ENCODE results near the gene RYR2. TPM values are rescaled to one million over a fixed set of nuclear protein-coding genes. Genes with fewer than 3 reads are reported as not detected.

The RYR2 gene
- total RNA-seq, 4 donors from 2014 or later: 0.53 to 1.2 (median 0.57) TPM

DNA sequence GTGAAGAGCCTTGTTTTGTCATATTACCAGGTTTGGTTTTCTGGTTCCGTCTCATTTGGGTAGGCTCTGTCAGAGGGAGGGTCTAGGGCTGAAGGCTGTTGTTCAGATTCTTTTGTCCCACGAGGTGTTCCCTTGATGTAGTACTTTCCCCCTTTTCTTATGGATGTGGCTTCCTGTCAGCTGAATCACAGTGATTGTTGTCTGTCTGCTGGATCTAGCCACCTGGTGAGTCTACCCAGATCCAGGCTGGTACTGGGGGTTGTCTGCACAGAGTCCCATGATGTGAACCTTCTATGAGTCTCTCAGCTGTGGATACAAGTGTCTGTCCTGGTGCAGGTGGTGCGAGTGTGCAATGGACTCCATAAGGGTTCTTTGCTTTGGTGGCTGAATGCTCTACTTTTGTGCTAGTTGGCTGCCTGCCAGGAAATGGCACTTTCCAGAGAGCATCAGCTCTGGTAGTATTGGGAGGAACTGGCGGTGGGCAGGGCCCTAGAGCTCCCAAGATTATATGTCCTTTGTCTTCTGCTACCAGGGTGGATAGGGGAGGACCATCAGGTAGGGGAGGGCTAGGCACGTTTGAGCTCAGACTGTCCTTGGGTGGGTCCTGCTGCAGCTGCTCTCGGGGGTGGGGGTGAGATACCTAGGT is 246.0 kb downstream of the RYR2 start:
- Histone ChIP-seq H3K9me3 (no peaks in the 10 kb centered on the region), H3K27ac (no peak overlapping the region), H3K36me3 (no peaks in the 10 kb centered on the region), H3K27me3 (no peaks in the 10 kb centered on the region), H3K4me3 (no peak overlapping the region), H3K4me1 (no peaks in the 10 kb centered on the region)
- WGBS: 69% methylated on average over 5 of the region's 6 CpGs
- no peak for DNase-seq (ENCODE audit: low spot score in 2 of 2)
- TF ChIP-seq POLR2AphosphoS5 (IDR thresholded peaks at IDR 0.05): no peak
- TF ChIP-seq, protein P1, sequence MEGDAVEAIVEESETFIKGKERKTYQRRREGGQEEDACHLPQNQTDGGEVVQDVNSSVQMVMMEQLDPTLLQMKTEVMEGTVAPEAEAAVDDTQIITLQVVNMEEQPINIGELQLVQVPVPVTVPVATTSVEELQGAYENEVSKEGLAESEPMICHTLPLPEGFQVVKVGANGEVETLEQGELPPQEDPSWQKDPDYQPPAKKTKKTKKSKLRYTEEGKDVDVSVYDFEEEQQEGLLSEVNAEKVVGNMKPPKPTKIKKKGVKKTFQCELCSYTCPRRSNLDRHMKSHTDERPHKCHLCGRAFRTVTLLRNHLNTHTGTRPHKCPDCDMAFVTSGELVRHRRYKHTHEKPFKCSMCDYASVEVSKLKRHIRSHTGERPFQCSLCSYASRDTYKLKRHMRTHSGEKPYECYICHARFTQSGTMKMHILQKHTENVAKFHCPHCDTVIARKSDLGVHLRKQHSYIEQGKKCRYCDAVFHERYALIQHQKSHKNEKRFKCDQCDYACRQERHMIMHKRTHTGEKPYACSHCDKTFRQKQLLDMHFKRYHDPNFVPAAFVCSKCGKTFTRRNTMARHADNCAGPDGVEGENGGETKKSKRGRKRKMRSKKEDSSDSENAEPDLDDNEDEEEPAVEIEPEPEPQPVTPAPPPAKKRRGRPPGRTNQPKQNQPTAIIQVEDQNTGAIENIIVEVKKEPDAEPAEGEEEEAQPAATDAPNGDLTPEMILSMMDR (IDR thresholded peaks at IDR 0.05): no peak
- TF ChIP-seq EP300 (IDR thresholded peaks at IDR 0.05): no peak
- no peak for TF ChIP-seq POLR2A (IDR thresholded peaks at IDR 0.05)

DNA sequence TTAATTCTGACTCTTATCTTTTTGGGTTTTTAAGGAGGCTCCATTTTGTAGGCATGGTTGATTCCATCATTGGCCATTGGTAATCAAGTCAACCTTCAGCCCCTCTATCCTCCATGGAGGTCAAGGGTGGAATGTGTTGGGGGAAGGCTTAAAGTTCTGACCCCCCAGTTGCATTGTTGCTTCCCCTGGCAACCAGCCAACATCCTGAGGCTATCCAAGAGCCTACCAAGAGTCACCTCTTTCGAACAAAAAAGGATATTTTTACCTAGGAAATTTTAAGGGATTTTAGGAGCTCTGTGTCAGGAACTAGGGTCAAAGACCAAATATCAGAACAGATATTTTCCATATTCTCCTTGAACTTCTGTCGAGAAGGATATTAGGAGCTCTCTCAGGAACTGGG is 251.8 kb downstream of the RYR2 start:
- DNase-seq (ENCODE audit: low spot score in 2 of 2): no peak
- no peak for TF ChIP-seq EP300 (IDR thresholded peaks at IDR 0.05)
- no peak for TF ChIP-seq POLR2A (IDR thresholded peaks at IDR 0.05)
- TF ChIP-seq POLR2AphosphoS5 (IDR thresholded peaks at IDR 0.05): no peak
- TF ChIP-seq, protein P1 (IDR thresholded peaks at IDR 0.05): no peak
- Histone ChIP-seq H3K27ac (no peak overlapping the region), H3K9me3 (no peaks in the 10 kb centered on the region), H3K36me3 (no peaks in the 10 kb centered on the region), H3K27me3 (no peaks in the 10 kb centered on the region), H3K4me1 (no peaks in the 10 kb centered on the region), H3K4me3 (no peak overlapping the region)
- 77% methylated on average over 2 of the region's 2 CpGs for WGBS

DNA sequence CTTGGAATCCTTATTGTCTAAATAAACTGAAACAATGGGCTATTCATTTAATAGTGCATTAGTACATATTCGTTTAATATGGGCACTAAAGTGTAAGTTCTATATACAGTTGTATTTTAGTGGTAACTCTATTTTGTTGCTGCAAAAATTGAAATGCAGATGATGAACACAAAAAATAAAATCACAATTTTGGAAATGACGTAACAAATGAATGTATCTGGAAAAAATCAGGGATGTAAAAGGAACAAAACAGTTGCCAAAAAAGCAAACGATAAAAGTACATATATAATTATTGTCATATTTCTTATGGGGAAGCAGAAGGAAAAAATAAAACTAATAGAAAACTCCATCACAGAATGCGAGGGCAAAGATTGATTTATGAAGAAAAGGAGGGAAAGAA is 254.9 kb downstream of the RYR2 start:
- Histone ChIP-seq H3K4me1 (no peaks in the 10 kb centered on the region), H3K9me3 (no peaks in the 10 kb centered on the region), H3K4me3 (no peak overlapping the region), H3K27me3 (no peaks in the 10 kb centered on the region), H3K27ac (no peak overlapping the region), H3K36me3 (no peaks in the 10 kb centered on the region)
- WGBS: 67% methylated on average over 4 of the region's 4 CpGs
- TF ChIP-seq, protein P1 (IDR thresholded peaks at IDR 0.05): no peak
- no peak for TF ChIP-seq EP300 (IDR thresholded peaks at IDR 0.05)
- TF ChIP-seq POLR2AphosphoS5 (IDR thresholded peaks at IDR 0.05): no peak
- DNase-seq (ENCODE audit: low spot score in 2 of 2): no peak

DNA sequence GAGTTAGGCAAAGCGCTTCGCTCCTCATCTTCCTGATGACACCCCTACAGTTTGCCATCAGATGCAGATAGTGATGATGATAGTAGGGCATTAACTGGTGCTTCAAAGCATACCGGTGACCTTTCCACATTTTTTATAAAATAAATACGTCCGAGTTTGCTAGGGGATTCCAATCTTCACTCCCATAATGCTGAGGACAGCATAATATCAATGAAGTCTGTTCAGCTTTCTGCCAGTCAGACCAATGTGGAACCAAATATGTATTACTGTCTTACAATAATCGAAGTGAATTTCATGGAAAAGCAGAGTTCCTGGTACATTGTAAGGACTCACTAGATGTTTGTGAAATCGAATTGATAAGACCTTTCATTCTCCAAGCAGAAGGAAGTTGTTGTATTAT is 258.7 kb downstream of the RYR2 start:
- Histone ChIP-seq H3K36me3 (no peaks in the 10 kb centered on the region), H3K4me3 (no peak overlapping the region), H3K27ac (no peak overlapping the region), H3K9me3 (no peaks in the 10 kb centered on the region), H3K4me1 (no peaks in the 10 kb centered on the region), H3K27me3 (no peaks in the 10 kb centered on the region)
- TF ChIP-seq POLR2A (IDR thresholded peaks at IDR 0.05) (no peak), POLR2AphosphoS5 (IDR thresholded peaks at IDR 0.05) (no peak)
- TF ChIP-seq, protein P1 (IDR thresholded peaks at IDR 0.05): no peak
- DNase-seq (ENCODE audit: low spot score in 2 of 2): no peak
- WGBS: 88% methylated on average over 7 of the region's 7 CpGs

DNA sequence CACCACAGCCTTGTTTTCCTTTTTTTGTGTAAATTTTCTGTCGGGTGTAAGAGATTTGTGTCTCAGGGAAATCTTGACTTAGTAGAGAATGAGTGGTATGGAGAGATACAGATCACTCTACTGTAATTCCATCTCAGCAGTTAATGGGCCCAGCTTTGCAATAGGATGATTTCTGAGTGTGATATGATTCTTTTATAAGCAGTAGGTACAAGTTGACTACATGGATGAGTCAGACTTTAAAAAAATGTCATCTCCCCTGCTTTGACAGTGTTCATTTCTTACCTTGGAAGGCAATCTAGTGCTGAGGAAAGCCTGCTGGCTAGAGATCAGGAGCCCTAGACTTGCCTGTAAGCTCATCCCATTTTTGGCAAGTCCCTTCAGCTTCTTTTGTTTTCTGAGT is 261.9 kb downstream of the RYR2 start:
- no peaks in the 10 kb centered on the region for H3K9me3 ChIP-seq
- no peak overlapping the region for H3K4me3 ChIP-seq
- no peak for DNase-seq (ENCODE audit: low spot score in 2 of 2)
- no peaks in the 10 kb centered on the region for H3K27me3 ChIP-seq
- no peaks in the 10 kb centered on the region for H3K36me3 ChIP-seq
- H3K4me1 ChIP-seq: no peaks in the 10 kb centered on the region
- TF ChIP-seq EP300 (IDR thresholded peaks at IDR 0.05) (no peak), POLR2AphosphoS5 (IDR thresholded peaks at IDR 0.05) (no peak), POLR2A (IDR thresholded peaks at IDR 0.05) (no peak)
- TF ChIP-seq, protein P1 (IDR thresholded peaks at IDR 0.05): no peak
- H3K27ac ChIP-seq: no peak overlapping the region
- 57% methylated on average over 1 of the region's 1 CpG for WGBS

Data from suprapubic skin (tissue), 4 donors.